HepG2 (cell line): ENCODE measurements around the gene ARRDC1. TPM values are rescaled to one million over a fixed set of nuclear protein-coding genes. Genes with fewer than 3 reads are reported as not detected.

Experiments
- CBFB ChIP-seq: sonication (generic); formaldehyde crosslinking; IDR thresholded peaks from 2 replicates; pipeline ENCODE4 v1.4.0; 2020; ENCODE audit warnings: missing genetic modification reagents
- GABPA ChIP-seq, 2 experiments: IDR thresholded peaks; 2 replicates each; pipeline ENCODE4 v1.6.1; 2011 to 2016; ENCODE audit warnings: low read depth in 2 of 2, low read length in 1 of 2, missing biosample characterization in 1 of 2, missing genetic modification characterization in 1 of 2
- HOMEZ ChIP-seq: IDR thresholded peaks from 2 replicates; pipeline ENCODE4 v1.6.1; 2016; ENCODE audit warnings: low read depth
- MAF1 ChIP-seq: sonication (generic); formaldehyde crosslinking; IDR thresholded peaks from 2 replicates; pipeline ENCODE4 v1.5.0; 2020; ENCODE audit warnings: missing genetic modification reagents, borderline replicate concordance
- MAZ ChIP-seq, 2 experiments: sonication (generic) in 1 of 2; formaldehyde crosslinking in 1 of 2; IDR thresholded peaks; 2 replicates each; pipeline versions ENCODE4 v1.5.0 to v1.6.1; 2012 to 2020; ENCODE audit warnings: low read depth in 2 of 2, mild to moderate bottlenecking in 2 of 2, borderline replicate concordance in 1 of 2, improper control_type of control experiment in 1 of 2, low read length in 1 of 2, missing genetic modification reagents in 1 of 2, moderate library complexity in 1 of 2
- MED8 ChIP-seq: sonication (generic); formaldehyde crosslinking; IDR thresholded peaks from 2 replicates; pipeline ENCODE4 v1.8.1; 2023; ENCODE audit warnings: mild to moderate bottlenecking, missing genetic modification reagents; ENCODE audit not compliant: insufficient replicate concordance
- NR2F6 ChIP-seq, 2 experiments: IDR thresholded peaks; 2 replicates each; pipeline ENCODE4 v1.6.1; 2016; ENCODE audit warnings: antibody characterized with exemption in 1 of 2, mild to moderate bottlenecking in 1 of 2
- PLRG1 ChIP-seq: fragments of 450-650 bp; conservative IDR thresholded peaks from 2 replicates; pipeline ENCODE4 v1.6.1; 2016
- SMC3 ChIP-seq: IDR thresholded peaks from 2 replicates; pipeline ENCODE4 v1.6.1; 2011; ENCODE audit warnings: low read length, improper control_type of control experiment
- TBX3 ChIP-seq: fragments of 450-650 bp; IDR thresholded peaks from 2 replicates; pipeline ENCODE4 v1.6.1; 2017; ENCODE audit warnings: antibody characterized with exemption, mild to moderate bottlenecking, inconsistent platforms, borderline replicate concordance
- ZBTB46 ChIP-seq: sonication (generic); formaldehyde crosslinking; IDR thresholded peaks from 2 replicates; pipeline ENCODE4 v1.4.0; 2020; ENCODE audit warnings: mild to moderate bottlenecking, missing genetic modification reagents, borderline replicate concordance
- ZNF138 ChIP-seq: sonication (generic); formaldehyde crosslinking; IDR thresholded peaks from 2 replicates; pipeline ENCODE4 v1.5.0; 2020; ENCODE audit warnings: mild to moderate bottlenecking, low read depth, missing genetic modification reagents
- ZNF382 ChIP-seq: sonication (generic); formaldehyde crosslinking; IDR thresholded peaks from 2 replicates; pipeline ENCODE4 v1.5.0; 2020; ENCODE audit warnings: missing genetic modification reagents, mild to moderate bottlenecking, borderline replicate concordance
- ZNF562 ChIP-seq: sonication (generic); formaldehyde crosslinking; IDR thresholded peaks from 2 replicates; pipeline ENCODE4 v1.8.0; 2022; ENCODE audit warnings: missing genetic modification reagents, borderline replicate concordance
- ZNF570 ChIP-seq: sonication (generic); formaldehyde crosslinking; IDR thresholded peaks from 2 replicates; pipeline ENCODE4 v1.4.0; 2020; ENCODE audit warnings: mild to moderate bottlenecking, missing genetic modification reagents, borderline replicate concordance
- ZNF709 ChIP-seq: sonication (generic); formaldehyde crosslinking; IDR thresholded peaks from 2 replicates; pipeline ENCODE4 v1.5.0; 2020; ENCODE audit warnings: mild to moderate bottlenecking, missing genetic modification reagents
- ZNF740 ChIP-seq: sonication (generic); formaldehyde crosslinking; IDR thresholded peaks from 2 replicates; pipeline ENCODE4 v1.4.0; 2020; ENCODE audit warnings: missing genetic modification reagents
- ZNF766 ChIP-seq: sonication (generic); formaldehyde crosslinking; IDR thresholded peaks from 2 replicates; pipeline ENCODE4 v1.5.0; 2020; ENCODE audit warnings: missing genetic modification reagents, borderline replicate concordance
- ZNF841 ChIP-seq: sonication (generic); formaldehyde crosslinking; IDR thresholded peaks from 2 replicates; pipeline ENCODE4 v1.8.1; 2023; ENCODE audit warnings: missing genetic modification reagents, borderline replicate concordance
- polyA plus RNA-seq, 8 experiments: library from polyadenylated mRNA; depleted of rRNA in 3 of 8; stranded (reverse) in 7 of 8; unstranded in 1 of 8; fragments of >200 nt; fragmentation: Illumina TruSeq in 4 of 8; extraction: Trizol in 4 of 8; gene quantifications; 2 replicates each; pipeline versions ENCODE4 v1.2.1 to v1.2.3, GENCODE V29; 2011 to 2016; ENCODE audit warnings: low read depth in 4 of 8, missing spikeins in 1 of 8, mixed read lengths in 1 of 8; ENCODE audit not compliant: insufficient read depth in 1 of 8
- total RNA-seq, 5 experiments: library from RNA; depleted of rRNA; stranded (reverse); fragments of >200 nt; fragmentation: Illumina TruSeq; extraction: Trizol; gene quantifications; 2 replicates each; pipeline ENCODE4 v1.2.3, GENCODE V29; 2016; ENCODE audit warnings: low read depth in 1 of 5
- TF ChIP-seq, protein P1 (sequence below): sonication (generic); formaldehyde crosslinking; IDR thresholded peaks from 2 replicates; pipeline ENCODE4 v1.5.0; 2020; ENCODE audit warnings: missing genetic modification reagents
- TF ChIP-seq, protein P2 (sequence below): sonication (generic); formaldehyde crosslinking; IDR thresholded peaks from 2 replicates; pipeline ENCODE4 v1.8.0; 2022; ENCODE audit warnings: mild to moderate bottlenecking, missing genetic modification reagents, moderate library complexity

ARRDC1 gene
- total and polyA plus RNA-seq, 2 of the 13 experiments (the other 11 are each of a cell fraction or from before 2014, with no cell fraction given) = 21.7 to 44.4 TPM

GRCh38 chr9:137618105-137619067 lies 12.9 kb downstream of the ARRDC1 start, which contains the start of gene EHMT1 (continued):
- TF ChIP-seq ZBTB46 (CRISPR knock-in tag) = no peak
- TF ChIP-seq ZNF138 (CRISPR knock-in tag) = peak; percentile 69; the same call in 1 of the 2 replicates
- TF ChIP-seq NR2F6 (IDR thresholded peaks at IDR 0.05) = peak; percentile 64; the same call in 1 of the 2 replicates
- TF ChIP-seq NR2F6 (CRISPR knock-in tag; IDR thresholded peaks at IDR 0.05) = peak; percentile 86
- TF ChIP-seq, protein P1, sequence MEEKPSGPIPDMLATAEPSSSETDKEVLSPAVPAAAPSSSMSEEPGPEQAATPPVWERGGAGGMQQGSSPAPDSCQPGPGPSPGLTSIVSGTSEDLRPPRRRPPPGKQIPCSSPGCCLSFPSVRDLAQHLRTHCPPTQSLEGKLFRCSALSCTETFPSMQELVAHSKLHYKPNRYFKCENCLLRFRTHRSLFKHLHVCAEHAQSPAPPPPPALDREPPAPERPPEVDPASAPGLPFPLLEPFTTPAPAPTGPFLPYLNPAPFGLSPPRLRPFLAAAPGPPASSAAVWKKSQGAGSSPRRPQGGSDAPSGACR (CRISPR knock-in tag) = 0 out of 2 replicates have a peak, but pooled peaks have one; percentile 60
- 0 out of 2 replicates have a peak, but pooled peaks have one; percentile 47 for TF ChIP-seq ZNF709
- no peak for TF ChIP-seq ZNF766
- TF ChIP-seq, protein P2, sequence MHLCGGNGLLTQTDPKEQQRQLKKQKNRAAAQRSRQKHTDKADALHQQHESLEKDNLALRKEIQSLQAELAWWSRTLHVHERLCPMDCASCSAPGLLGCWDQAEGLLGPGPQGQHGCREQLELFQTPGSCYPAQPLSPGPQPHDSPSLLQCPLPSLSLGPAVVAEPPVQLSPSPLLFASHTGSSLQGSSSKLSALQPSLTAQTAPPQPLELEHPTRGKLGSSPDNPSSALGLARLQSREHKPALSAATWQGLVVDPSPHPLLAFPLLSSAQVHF = no peak
- no peak for TF ChIP-seq ZNF562 (CRISPR knock-in tag)
- TF ChIP-seq ZNF740 = no peak
- TF ChIP-seq MAF1 (CRISPR knock-in tag) = 0 out of 2 replicates have a peak, but pooled peaks have one; percentile 26
- TF ChIP-seq TBX3 = no peak
- TF ChIP-seq GABPA (IDR thresholded peaks at IDR 0.05; ENCODE audit: low read depth, low read length) = no peak
- peak; percentile 88 for TF ChIP-seq GABPA (CRISPR knock-in tag; IDR thresholded peaks at IDR 0.05; ENCODE audit: low read depth)
- no peak for TF ChIP-seq ZNF382 (CRISPR knock-in tag)
- TF ChIP-seq HOMEZ (CRISPR knock-in tag) = no peak
- 0 out of 2 replicates have a peak, but pooled peaks have one; percentile 44 for TF ChIP-seq CBFB (CRISPR knock-in tag)
- TF ChIP-seq ZNF841 (CRISPR knock-in tag) = no peak
- TF ChIP-seq PLRG1 = no peak
- no peak for TF ChIP-seq MED8 (CRISPR knock-in tag)
- TF ChIP-seq SMC3 = no peak
- no peak for TF ChIP-seq ZNF570 (CRISPR knock-in tag)
- TF ChIP-seq MAZ (IDR thresholded peaks at IDR 0.05; ENCODE audit: borderline replicate concordance, low read depth, low read length) = peak; percentile 63; the same call in 1 of the 2 replicates
- TF ChIP-seq MAZ (CRISPR knock-in tag; IDR thresholded peaks at IDR 0.05; ENCODE audit: low read depth) = peak; percentile 91
